ENCODE measurements around the gene PNMA6A. TPM values are rescaled to one million over a fixed set of nuclear protein-coding genes. Genes with fewer than 3 reads are reported as not detected.
"Not testable (repeated sequence)": the region's sequence is repeated elsewhere in the genome, so short reads cannot be mapped to it uniquely, and the experiment has no call there.

Gene PNMA6A
- total and polyA plus RNA-seq, 2 experiments from 2014 or later = 2.9 to 8.6 TPM

DNA sequence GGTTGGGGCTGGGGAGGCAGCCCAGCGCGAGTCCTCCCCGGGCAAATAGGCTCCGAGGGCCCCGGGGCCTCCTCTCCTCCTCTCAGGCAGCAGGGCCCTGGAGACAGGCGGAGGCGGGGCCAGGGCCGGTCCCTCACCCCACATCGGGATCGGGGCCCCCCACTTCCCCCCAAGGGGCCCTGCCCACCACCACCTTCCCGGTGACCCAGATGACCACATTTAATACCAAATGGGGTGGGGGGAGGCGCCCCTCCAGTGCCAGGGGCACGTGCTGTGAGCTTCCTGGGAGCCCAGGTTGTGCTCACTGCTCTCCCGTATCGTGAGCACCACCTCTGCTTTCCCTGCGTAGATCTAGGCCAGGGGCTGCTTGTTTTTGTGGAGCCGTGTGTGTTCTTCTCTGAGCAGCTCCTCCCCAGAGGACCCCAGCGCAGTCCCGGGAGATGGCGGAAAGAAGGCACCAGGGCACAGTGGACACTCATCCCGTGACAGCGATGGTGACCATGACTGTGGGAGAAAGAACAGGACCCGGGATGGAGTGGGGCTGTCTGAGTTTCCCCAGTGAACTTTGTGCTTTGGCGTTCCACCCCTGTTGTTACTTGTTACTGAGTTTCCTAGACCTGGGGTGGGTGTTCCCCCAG, 2.1 kb downstream of the PNMA6A start:
- Histone ChIP-seq H3K4me3 (no peak overlapping the region), H3K9me3 (ENCODE audit: low read depth) (no peaks in the 10 kb centered on the region), H3K27me3 (no peaks in the 10 kb centered on the region), H3K36me3 (no peaks in the 10 kb centered on the region), H3K4me1 (ENCODE audit: low read depth) (no peaks in the 10 kb centered on the region), H3K27ac (no peak overlapping the region)
- no peak for DNase-seq (ENCODE audit: low read depth in 1 of 2, low spot score in 1 of 2)
- no peak for TF ChIP-seq CTCF (IDR thresholded peaks at IDR 0.05; ENCODE audit: low read depth, low read length)

DNA sequence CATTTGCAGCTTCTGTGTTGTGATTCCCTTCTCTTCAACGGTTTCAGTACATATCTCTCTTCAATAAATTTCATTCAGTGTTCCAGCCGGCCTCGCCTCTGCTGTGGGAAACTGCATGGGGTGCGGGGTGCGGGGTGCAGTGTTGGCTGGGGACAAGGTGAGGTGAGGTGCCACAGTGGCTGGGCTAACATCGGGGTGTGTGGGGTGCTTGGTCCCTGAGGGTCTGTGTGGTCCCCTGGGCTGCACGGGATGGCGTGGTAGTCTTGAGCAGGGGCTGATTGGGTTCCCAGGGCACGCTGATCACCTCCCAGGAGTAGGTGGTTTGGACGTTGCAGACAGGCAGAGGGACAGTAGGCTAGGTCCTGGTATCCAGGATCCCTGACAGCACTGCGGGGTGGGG, 2.7 kb downstream of the PNMA6A start:
- H3K36me3 ChIP-seq = no peaks in the 10 kb centered on the region
- DNase-seq (ENCODE audit: low read depth in 1 of 2, low spot score in 1 of 2) = no peak
- TF ChIP-seq CTCF (IDR thresholded peaks at IDR 0.05; ENCODE audit: low read depth, low read length) = no peak
- H3K4me1 ChIP-seq (ENCODE audit: low read depth) = no peaks in the 10 kb centered on the region
- H3K27ac ChIP-seq = no peak overlapping the region
- no peaks in the 10 kb centered on the region for H3K9me3 ChIP-seq (ENCODE audit: low read depth)
- H3K27me3 ChIP-seq = no peaks in the 10 kb centered on the region
- H3K4me3 ChIP-seq = no peak overlapping the region

GRCh38 chrX:153075366-153075765, 3.1 kb downstream of the PNMA6A start:
- Histone ChIP-seq H3K27me3 (no peaks in the 10 kb centered on the region), H3K27ac (no peak overlapping the region), H3K9me3 (ENCODE audit: low read depth) (no peaks in the 10 kb centered on the region), H3K4me3 (no peak overlapping the region), H3K36me3 (no peaks in the 10 kb centered on the region), H3K4me1 (ENCODE audit: low read depth) (no peaks in the 10 kb centered on the region)
- TF ChIP-seq CTCF (IDR thresholded peaks at IDR 0.05; ENCODE audit: low read depth, low read length) = no peak
- no peak for DNase-seq (ENCODE audit: low read depth in 1 of 2, low spot score in 1 of 2)

- not testable (repeated sequence) for H3K27me3 ChIP-seq; H3K9me3 ChIP-seq (ENCODE audit: low read depth); H3K4me3 ChIP-seq; H3K4me1 ChIP-seq (ENCODE audit: low read depth); DNase-seq (ENCODE audit: low read depth in 1 of 2, low spot score in 1 of 2); H3K27ac ChIP-seq; H3K36me3 ChIP-seq
Measured at GRCh38 chrX:153077437-153078135, 5.3 kb downstream of the PNMA6A start.

- not testable (repeated sequence) for H3K4me1 ChIP-seq (ENCODE audit: low read depth); H3K9me3 ChIP-seq (ENCODE audit: low read depth); H3K27ac ChIP-seq; H3K4me3 ChIP-seq; H3K27me3 ChIP-seq; DNase-seq (ENCODE audit: low read depth in 1 of 2, low spot score in 1 of 2); H3K36me3 ChIP-seq
Measured at GRCh38 chrX:153083238-153083923, 11.1 kb downstream of the PNMA6A start.

DNA sequence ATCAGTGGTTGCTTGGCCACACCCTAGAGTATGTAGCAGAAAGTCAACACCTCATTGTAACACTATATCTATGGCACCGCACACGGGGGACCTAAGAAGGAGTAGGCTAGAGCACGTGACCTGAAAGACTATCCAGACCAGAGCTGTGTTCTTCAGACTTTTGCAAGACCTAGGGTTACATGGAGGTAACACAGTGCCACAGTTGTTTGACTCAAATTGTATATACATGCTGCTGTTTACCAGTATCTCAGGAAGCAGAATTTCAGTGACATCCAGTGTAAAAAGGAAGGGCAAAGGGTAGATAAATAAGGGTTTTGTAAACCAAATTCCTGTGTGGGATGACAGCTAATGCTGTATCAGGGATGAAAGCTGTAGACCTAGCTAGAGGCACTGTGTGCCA, 30.2 kb downstream of the PNMA6A start:
- no peak for DNase-seq (ENCODE audit: low read depth in 1 of 2, low spot score in 1 of 2)
- H3K27me3 ChIP-seq = no peaks in the 10 kb centered on the region
- H3K36me3 ChIP-seq = no peaks in the 10 kb centered on the region
- TF ChIP-seq CTCF (IDR thresholded peaks at IDR 0.05; ENCODE audit: low read depth, low read length) = no peak
- H3K4me3 ChIP-seq = no peak overlapping the region
- H3K4me1 ChIP-seq (ENCODE audit: low read depth) = no peaks in the 10 kb centered on the region
- H3K9me3 ChIP-seq (ENCODE audit: low read depth) = no peaks in the 10 kb centered on the region
- no peak overlapping the region for H3K27ac ChIP-seq

DNA sequence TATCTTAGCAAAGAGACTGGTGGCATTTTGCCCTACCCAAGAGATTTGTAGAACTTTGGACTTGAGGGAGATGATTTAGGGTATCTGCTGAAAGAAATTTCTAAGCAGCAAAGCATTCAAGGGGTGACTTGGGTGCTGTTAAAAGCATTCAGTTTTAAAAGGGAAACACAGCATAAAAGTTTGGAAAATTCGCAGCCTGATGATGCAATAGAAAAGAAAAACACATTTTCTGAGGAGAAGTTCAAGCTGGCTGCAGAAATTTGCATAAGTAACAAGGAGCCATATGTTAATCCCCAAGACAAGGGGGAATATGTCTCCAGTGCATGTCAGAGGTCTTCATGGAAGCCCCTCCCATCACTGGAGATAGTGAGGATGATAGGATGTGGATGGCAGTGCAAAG, 32.7 kb downstream of the PNMA6A start:
- not testable (repeated sequence) for H3K27me3 ChIP-seq; DNase-seq (ENCODE audit: low read depth in 1 of 2, low spot score in 1 of 2); H3K9me3 ChIP-seq (ENCODE audit: low read depth); H3K4me1 ChIP-seq (ENCODE audit: low read depth); H3K36me3 ChIP-seq; H3K4me3 ChIP-seq; H3K27ac ChIP-seq

- not testable (repeated sequence) for H3K4me1 ChIP-seq (ENCODE audit: low read depth); DNase-seq (ENCODE audit: low read depth in 1 of 2, low spot score in 1 of 2); H3K9me3 ChIP-seq (ENCODE audit: low read depth); H3K27ac ChIP-seq; H3K4me3 ChIP-seq; H3K36me3 ChIP-seq; H3K27me3 ChIP-seq
Measured at GRCh38 chrX:153106092-153106801, 34.0 kb downstream of the PNMA6A start.

DNA sequence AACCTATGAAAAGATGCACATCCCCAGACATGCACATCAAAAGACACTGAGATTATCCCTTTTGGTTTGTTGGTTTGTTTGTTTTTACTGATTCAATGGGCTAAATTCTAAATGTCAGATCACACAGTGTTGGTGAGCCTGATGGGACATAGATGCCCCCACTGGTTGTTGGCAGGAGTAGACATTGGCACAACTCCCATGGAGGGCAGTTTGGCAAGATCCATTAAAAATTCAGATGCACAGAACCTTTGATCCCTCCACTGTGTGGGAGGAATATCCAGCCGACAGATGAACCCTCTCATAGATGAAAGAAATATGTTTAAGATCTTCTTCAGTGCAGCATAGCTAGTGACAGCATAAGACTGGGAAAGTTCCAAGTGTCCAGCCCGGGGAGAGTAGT, 38.5 kb downstream of the PNMA6A start:
- DNase-seq (ENCODE audit: low read depth in 1 of 2, low spot score in 1 of 2) = not testable (repeated sequence)

More for the DNA sequence above, 38.5 kb downstream of the PNMA6A start:
- not testable (repeated sequence) for H3K9me3 ChIP-seq (ENCODE audit: low read depth); H3K4me3 ChIP-seq; H3K4me1 ChIP-seq (ENCODE audit: low read depth); H3K27me3 ChIP-seq; H3K27ac ChIP-seq; H3K36me3 ChIP-seq
